IMR-90 (cell line): ENCODE measurements around the gene NBPF12. TPM values are rescaled to one million over a fixed set of nuclear protein-coding genes. Genes with fewer than 3 reads are reported as not detected.
"Not testable (repeated sequence)": the region's sequence is repeated elsewhere in the genome, so short reads cannot be mapped to it uniquely, and the experiment has no call there.

Experiments used
- ATAC-seq: fragments of 200-7000 bp; cut with Tn5 transposase; 2 replicates; pipeline ENCODE4 v1.9.1; 2020; ENCODE audit warnings: low read depth, mild to moderate bottlenecking, moderate library complexity
- BruUV-seq: library from RNA; stranded (reverse); fragments of 400-500 nt; replicated peaks from 2 replicates; lab custom pipeline; 2021; lab: Mats Ljungman, UMichigan
- CTCF ChIA-PET: fragments of 300-600 bp; formaldehyde crosslinking; extraction: SDS; loops from one replicate; lab custom pipeline; 2021; ENCODE audit warnings: antibody characterized with exemption; lab: Yijun Ruan, JAX
- POLR2A ChIA-PET: fragments of 300-600 bp; sonication (Branson Sonifier 250); formaldehyde crosslinking; loops from one replicate; lab custom pipeline; 2022; ENCODE audit warnings: antibody characterized with exemption; ENCODE audit not compliant: unreplicated experiment; lab: Charles Lee
- DNase-seq: peaks from one replicate; pipeline ENCODE4 v3.0.0; 2013
- H2AFZ ChIP-seq: replicated peaks from 2 replicates; pipeline ENCODE3; 2013; ENCODE audit warnings: low read length, mild to moderate bottlenecking; ENCODE audit not compliant: poor library complexity
- H2AK5ac ChIP-seq: 2 replicates; pipeline ENCODE4 v1.6.1; 2013; ENCODE audit warnings: low read depth, low read length, inconsistent platforms
- H2AK9ac ChIP-seq: replicated peaks from 2 replicates; pipeline ENCODE3; 2013; ENCODE audit warnings: mild to moderate bottlenecking, low read depth, low read length, moderate library complexity; ENCODE audit not compliant: poor library complexity
- H2BK120ac ChIP-seq: 2 replicates; pipeline ENCODE4 v1.6.1; 2013; ENCODE audit warnings: low read depth, low read length, inconsistent platforms
- H2BK15ac ChIP-seq: 3 replicates; pipeline ENCODE4 v1.6.1; 2013; ENCODE audit warnings: low read depth, low read length, inconsistent platforms
- H2BK20ac ChIP-seq: 2 replicates; pipeline ENCODE4 v1.6.1; 2013; ENCODE audit warnings: low read depth, mild to moderate bottlenecking, inconsistent platforms, low read length, moderate library complexity
- H2BK5ac ChIP-seq: 2 replicates; pipeline ENCODE4 v1.6.1; 2013; ENCODE audit warnings: mild to moderate bottlenecking, low read depth, low read length, inconsistent platforms; ENCODE audit not compliant: poor library complexity, severe bottlenecking
- H3K14ac ChIP-seq: replicated peaks from 2 replicates; pipeline ENCODE4 v1.6.1; 2013; ENCODE audit warnings: low read depth, low read length, inconsistent platforms
- H3K18ac ChIP-seq: 2 replicates; pipeline ENCODE4 v1.6.1; 2013; ENCODE audit warnings: low read depth, low read length, control low read depth
- H3K23ac ChIP-seq: 2 replicates; pipeline ENCODE4 v1.6.1; 2013; ENCODE audit warnings: low read depth, low read length, inconsistent platforms
- H3K27ac ChIP-seq: 2 replicates; pipeline ENCODE4 v1.5.1; 2013; ENCODE audit warnings: mild to moderate bottlenecking, control low read depth, low read length; ENCODE audit not compliant: insufficient read depth
- H3K27me3 ChIP-seq: 2 replicates; pipeline ENCODE4 v1.6.1; 2013; ENCODE audit warnings: low read length; ENCODE audit not compliant: control insufficient read depth, insufficient read depth
- H3K36me3 ChIP-seq: 2 replicates; pipeline ENCODE4 v1.6.1; 2013; ENCODE audit warnings: low read length, mixed read lengths; ENCODE audit not compliant: control insufficient read depth, insufficient read depth
- H3K4ac ChIP-seq: 2 replicates; pipeline ENCODE4 v1.6.1; 2013; ENCODE audit warnings: low read depth, low read length, inconsistent platforms
- H3K4me1 ChIP-seq: 2 replicates; pipeline ENCODE4 v1.6.1; 2013; ENCODE audit warnings: low read length, mixed read lengths; ENCODE audit not compliant: control insufficient read depth, insufficient read depth
- H3K4me2 ChIP-seq: 2 replicates; pipeline ENCODE4 v1.6.1; 2013; ENCODE audit warnings: low read depth, mild to moderate bottlenecking, control low read depth, low read length, moderate library complexity
- H3K4me3 ChIP-seq: 2 replicates; pipeline ENCODE4 v1.5.1; 2013; ENCODE audit warnings: low read depth, mild to moderate bottlenecking, control low read depth, low read length, moderate library complexity; ENCODE audit not compliant: insufficient read depth
- H3K56ac ChIP-seq: 2 replicates; pipeline ENCODE4 v1.6.1; 2013; ENCODE audit warnings: low read length, inconsistent platforms; ENCODE audit not compliant: insufficient read depth; ENCODE audit errors: extremely low read depth
- H3K79me1 ChIP-seq, 2 experiments: 2 replicates each; pipeline ENCODE4 v1.6.1; 2013; ENCODE audit warnings: low read length in 2 of 2, inconsistent platforms in 1 of 2, low read depth in 1 of 2
- H3K9ac ChIP-seq: 2 replicates; pipeline ENCODE4 v1.6.1; 2013; ENCODE audit warnings: low read depth, low read length, control low read depth
- H3K9me1 ChIP-seq: 2 replicates; pipeline ENCODE4 v1.6.1; 2013; ENCODE audit warnings: low read length, inconsistent platforms; ENCODE audit not compliant: insufficient read depth
- H3K9me3 ChIP-seq: 2 replicates; pipeline ENCODE4 v1.6.1; 2013; ENCODE audit warnings: low read length; ENCODE audit not compliant: control insufficient read depth, insufficient read depth
- H4K20me1 ChIP-seq: 2 replicates; pipeline ENCODE4 v1.6.1; 2013; ENCODE audit warnings: low read length, inconsistent platforms; ENCODE audit not compliant: insufficient read depth
- H4K5ac ChIP-seq: 2 replicates; pipeline ENCODE4 v1.6.1; 2013; ENCODE audit warnings: mild to moderate bottlenecking, low read depth, low read length, control low read depth
- H4K8ac ChIP-seq, 2 experiments: 2 replicates each; pipeline ENCODE4 v1.6.1; 2013; ENCODE audit warnings: low read depth in 2 of 2, low read length in 2 of 2, control low read depth in 1 of 2, inconsistent platforms in 1 of 2
- H4K91ac ChIP-seq: 2 replicates; pipeline ENCODE4 v1.6.1; 2013; ENCODE audit warnings: low read depth, low read length, inconsistent platforms; ENCODE audit not compliant: insufficient read depth
- WGBS, 2 experiments: methylation state at CpG; one replicate each; pipeline versions ENCODE4 v1.1.5 to v1.1.7; 2013; ENCODE audit warnings: missing lambda C conversion rate in 2 of 2; ENCODE audit not compliant: insufficient read length in 1 of 2; ENCODE audit errors: extremely low coverage in 2 of 2; 5-methylcytosine and 5-hydroxymethylcytosine counted together
- dilution Hi-C: fragments of 300-500 bp; cut with HindIII; formaldehyde crosslinking; loops from one replicate; pipeline ENCODE4 v1.14.3; 2018; ENCODE audit warnings: low sequenced_read_pairs; ENCODE audit not compliant: unreplicated experiment
- in situ Hi-C: fragments of 300-500 bp; cut with MboI; formaldehyde crosslinking; loops from 3 replicates; pipeline ENCODE4 v1.14.3; 2019; ENCODE audit warnings: low sequenced_read_pairs, inconsistent platforms, mixed read lengths
- intact Hi-C: fragments of 100-400 bp; cut with micrococcal nuclease; formaldehyde crosslinking; loops from 2 replicates; pipeline ENCODE4 v1.10.0; 2022
- polyA plus RNA-seq, 3 experiments: library from polyadenylated mRNA; depleted of rRNA; stranded (reverse); fragments of >200 nt; gene quantifications; 2 replicates each; pipeline ENCODE4 v1.2.3, GENCODE V29; 2012; ENCODE audit warnings: low replicate concordance in 1 of 3
- total RNA-seq: library from RNA; depleted of rRNA; stranded (reverse); fragments of >200 nt; gene quantifications from 2 replicates; pipeline ENCODE4 v1.2.3, GENCODE V29; 2012

NBPF12 gene
- total and polyA plus RNA-seq, 2 of the 4 experiments (the other 2 are of a cell fraction): 4.5 to 4.8 TPM

DNA sequence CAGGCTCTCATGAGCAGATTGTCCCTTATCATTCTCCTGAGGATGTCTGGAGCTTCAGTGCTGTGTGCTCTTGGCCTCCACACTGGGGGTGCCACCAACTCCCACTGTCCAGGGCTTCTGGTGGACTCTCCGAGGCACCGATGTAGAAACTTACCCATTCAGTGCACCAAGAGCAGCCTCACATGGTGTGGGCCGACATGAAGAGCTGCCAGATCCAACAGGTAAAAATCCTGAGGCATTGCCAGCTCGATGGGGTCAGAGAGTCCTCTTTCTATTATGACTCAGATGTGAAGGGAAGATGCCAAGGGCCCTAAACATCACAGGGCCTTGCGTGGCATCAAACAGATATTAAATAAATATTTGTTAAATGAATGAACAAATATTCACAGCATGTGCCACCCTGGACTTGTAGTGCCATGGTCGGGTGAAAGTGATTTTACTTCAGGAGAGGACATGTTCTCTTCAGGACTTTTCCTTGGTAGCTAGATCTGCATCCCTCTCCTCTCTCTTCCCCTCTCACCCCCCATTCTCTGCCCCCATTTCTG, 5.3 kb downstream of the NBPF12 start:
- dilution Hi-C loops, H3K18ac ChIP-seq, H2BK120ac ChIP-seq, H3K9ac ChIP-seq, H3K4me2 ChIP-seq, H3K4me3 ChIP-seq, H4K20me1 ChIP-seq, H3K27me3 ChIP-seq, H4K8ac ChIP-seq, H3K56ac ChIP-seq, H3K9me3 ChIP-seq, DNase-seq, H3K4ac ChIP-seq, H3K36me3 ChIP-seq, H3K4me1 ChIP-seq, H3K9me1 ChIP-seq, H2AK5ac ChIP-seq, CTCF ChIA-PET, BruUV-seq, POLR2A ChIA-PET, H3K23ac ChIP-seq, intact Hi-C loops, H4K5ac ChIP-seq, H2BK5ac ChIP-seq, H3K79me1 ChIP-seq, ATAC-seq, H3K27ac ChIP-seq, H3K14ac ChIP-seq, H2AK9ac ChIP-seq, H4K91ac ChIP-seq, H2BK15ac ChIP-seq, H2AFZ ChIP-seq, in situ Hi-C loops, H2BK20ac ChIP-seq: not testable (repeated sequence)
- no CpG with 5 or more reads among the region's 6 CpGs for WGBS, 2 experiments

DNA sequence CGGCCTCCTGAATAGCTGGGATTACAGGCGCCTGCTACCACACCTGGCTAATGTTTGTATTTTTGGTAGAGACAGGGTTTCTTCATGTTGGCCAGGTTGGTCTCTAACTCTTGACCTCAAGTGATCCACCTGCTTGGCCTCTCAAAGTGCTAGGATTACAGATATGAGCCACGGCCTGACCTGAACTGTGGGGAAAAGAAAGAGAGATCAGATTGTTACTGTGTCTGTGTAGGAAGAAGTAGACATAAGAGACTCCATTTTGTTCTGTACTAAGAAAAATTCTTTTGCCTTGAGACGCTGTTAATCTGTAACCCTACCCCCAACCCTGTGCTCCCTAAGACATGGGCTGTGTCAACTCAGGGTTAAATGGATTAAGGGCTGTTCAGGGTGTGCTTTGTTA, 10.0 kb downstream of the NBPF12 start:
- dilution Hi-C loops, H3K18ac ChIP-seq: not testable (repeated sequence)

More for the DNA sequence above, 10.0 kb downstream of the NBPF12 start:
- H3K9me1 ChIP-seq, H3K27me3 ChIP-seq, H2BK15ac ChIP-seq, H3K36me3 ChIP-seq, H3K4me3 ChIP-seq, H3K79me1 ChIP-seq, in situ Hi-C loops, H3K4me2 ChIP-seq, H3K9ac ChIP-seq, H3K56ac ChIP-seq, ATAC-seq, H4K5ac ChIP-seq, H3K27ac ChIP-seq, H3K9me3 ChIP-seq, BruUV-seq, H3K4ac ChIP-seq, H2BK20ac ChIP-seq, H2BK5ac ChIP-seq, H3K14ac ChIP-seq, POLR2A ChIA-PET, DNase-seq, H3K4me1 ChIP-seq, H2AK9ac ChIP-seq, H4K8ac ChIP-seq, H3K23ac ChIP-seq, H2AFZ ChIP-seq, H2AK5ac ChIP-seq, intact Hi-C loops, CTCF ChIA-PET, H2BK120ac ChIP-seq, H4K91ac ChIP-seq, H4K20me1 ChIP-seq: not testable (repeated sequence)
- WGBS, 2 experiments: no CpG with 5 or more reads among the region's 4 CpGs
